Sciatic nerve (tissue), 2 donors: Measurements from ENCODE around the gene NUFIP1. TPM values are rescaled to one million over a fixed set of nuclear protein-coding genes. Genes with fewer than 3 reads are reported as not detected.
A peak's percentile ranks its signal among the peaks of the same experiment; 100 is the strongest.

Source experiments
- ATAC-seq: fragments of 200-7000 bp; cut with Tn5 transposase; one replicate; pipeline ENCODE4 v1.9.1; 2020; ENCODE audit warnings: mild to moderate bottlenecking, moderate library complexity
- DNase-seq: peaks from one replicate; pipeline ENCODE4 v3.0.0-alpha.2; 2020; ENCODE audit warnings: low spot score
- intact Hi-C: fragments of 100-400 bp; cut with DNase I; formaldehyde crosslinking; loops from one replicate; pipeline ENCODE4 v1.14.2; 2022
- total RNA-seq: library from RNA; stranded (reverse); fragmentation: NEBNext Ultra II Directional; extraction: Animal tissue kit (Norgen Biotek cat#: 25700); gene quantifications from one replicate; pipeline ENCODE4 v1.2.1, GENCODE V29; 2021
- donor health status: DM: no; HTN: no; CAD: no.
- donor health status: DM: no; HTN: no; CAD: no.

Gene NUFIP1
- total RNA-seq, 1 donor from 2014 or later: 6.3 TPM

DNA sequence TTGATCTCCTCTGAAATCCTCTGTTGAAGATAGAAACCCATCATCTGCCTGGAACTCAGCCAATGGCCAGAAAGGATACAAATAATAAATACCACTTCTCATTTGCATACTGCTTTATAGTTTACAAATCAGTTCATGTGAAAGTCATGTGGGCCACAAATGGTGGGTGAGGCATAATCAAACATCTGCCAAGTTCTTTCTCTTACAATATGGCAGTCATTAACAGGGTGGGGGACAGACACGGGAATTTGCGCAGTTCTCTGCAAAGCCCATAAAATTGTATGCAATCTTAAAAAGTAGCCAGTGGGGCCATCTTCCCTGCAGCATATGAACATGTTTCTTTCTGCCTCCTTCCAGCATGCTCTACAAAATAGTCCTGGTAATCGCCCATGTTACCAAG is 59.6 kb downstream of the NUFIP1 start:
- ATAC-seq: no peak
- intact Hi-C loops: no loop called here

DNA sequence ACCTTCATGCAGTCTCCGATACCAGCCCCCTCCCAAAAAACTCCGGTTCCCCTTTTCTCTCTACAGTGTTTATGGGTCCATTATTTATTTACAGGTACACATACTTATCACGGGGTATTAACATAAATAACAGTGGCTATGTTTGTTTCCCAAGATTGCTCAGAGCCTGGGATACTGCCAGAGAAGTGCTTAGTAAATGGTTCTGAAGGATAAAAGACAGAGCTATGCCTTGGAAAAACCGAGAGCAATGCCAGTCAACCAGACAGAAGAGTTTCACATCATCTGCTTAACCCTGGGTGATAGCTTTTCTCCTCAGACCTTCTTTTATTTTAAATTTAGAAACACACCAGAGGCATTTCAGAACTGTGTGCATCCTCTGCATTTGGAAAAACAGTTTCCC is 61.3 kb downstream of the NUFIP1 start:
- no peak for ATAC-seq
- intact Hi-C loops: no loop called here

More for the DNA sequence above, 59.6 kb downstream of the NUFIP1 start:
- DNase-seq: no peak

DNA sequence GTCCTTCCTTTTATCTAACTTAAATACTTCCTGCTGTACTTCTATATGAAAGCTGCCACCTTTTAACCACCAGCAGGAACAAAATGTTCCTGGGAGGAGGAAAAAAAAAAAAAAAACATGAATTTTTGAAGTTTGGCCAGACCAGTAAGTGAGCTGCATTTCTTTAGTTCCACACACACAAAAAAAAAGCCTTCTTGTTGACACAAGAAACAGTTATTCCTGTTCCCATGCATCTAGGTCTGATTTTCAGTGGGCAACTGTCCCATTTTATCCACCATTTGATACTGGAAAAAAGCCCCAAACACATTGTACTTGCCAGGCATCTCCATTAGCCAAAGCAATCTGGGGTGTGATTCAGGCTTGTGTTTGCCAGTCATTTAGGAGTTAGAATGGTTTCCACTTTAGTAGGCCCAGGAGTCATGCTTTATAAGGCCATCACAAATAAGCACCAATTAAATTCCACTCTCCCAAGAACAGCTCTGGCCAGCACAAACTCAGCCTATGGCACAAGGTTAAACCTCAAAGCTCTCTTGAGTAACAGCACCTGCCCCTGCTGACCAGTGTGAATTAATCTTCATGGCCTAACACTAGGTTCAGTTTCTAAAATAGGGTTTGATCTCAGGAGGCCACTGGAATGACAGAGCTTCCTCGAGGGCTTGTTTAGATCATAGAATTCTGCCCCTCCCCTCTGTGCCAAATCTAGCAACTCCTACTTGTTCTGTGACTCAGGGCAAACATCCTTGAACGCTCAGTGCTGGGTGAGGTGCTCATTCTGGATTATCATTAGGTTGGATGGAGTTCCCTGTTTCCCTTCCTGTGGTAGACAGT is 67.1 kb downstream of the NUFIP1 start:
- no peak for DNase-seq
- intact Hi-C loops: no loop called here

More for the DNA sequence above, 61.3 kb downstream of the NUFIP1 start:
- DNase-seq: no peak

DNA sequence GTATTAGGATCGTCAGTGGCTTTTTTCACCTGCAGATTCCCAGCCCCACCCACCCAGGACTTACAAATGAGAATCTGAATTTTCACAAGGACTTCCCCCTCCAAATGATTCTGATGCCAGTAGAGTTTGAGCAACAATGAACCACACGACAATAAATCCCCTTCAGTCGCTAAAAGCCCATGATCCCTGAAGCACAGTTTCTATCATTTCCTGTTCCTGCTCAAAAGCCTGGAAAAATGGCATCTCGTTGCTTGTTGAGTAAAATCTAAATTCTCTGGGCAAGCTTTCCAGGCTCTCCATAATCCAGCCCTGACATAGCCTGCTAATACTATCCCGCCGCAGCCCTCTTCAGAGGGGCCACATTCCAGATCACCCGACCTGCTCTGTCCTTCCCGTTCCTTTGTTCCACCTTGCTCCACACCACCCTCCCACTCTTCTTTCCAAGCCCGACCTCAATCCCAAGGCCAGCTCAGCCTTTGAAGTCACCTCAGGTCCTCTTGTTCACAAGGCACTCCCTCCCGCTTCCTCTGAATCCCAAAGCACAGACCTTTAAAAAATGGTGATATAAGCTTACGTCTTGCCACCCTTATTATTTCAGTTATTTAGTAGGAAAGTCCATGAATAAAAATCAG is 67.9 kb downstream of the NUFIP1 start:
- intact Hi-C loops: no loop called here
- no peak for ATAC-seq
- no peak for DNase-seq

More for the DNA sequence above, 67.1 kb downstream of the NUFIP1 start:
- peak; percentile 73 for ATAC-seq

DNA sequence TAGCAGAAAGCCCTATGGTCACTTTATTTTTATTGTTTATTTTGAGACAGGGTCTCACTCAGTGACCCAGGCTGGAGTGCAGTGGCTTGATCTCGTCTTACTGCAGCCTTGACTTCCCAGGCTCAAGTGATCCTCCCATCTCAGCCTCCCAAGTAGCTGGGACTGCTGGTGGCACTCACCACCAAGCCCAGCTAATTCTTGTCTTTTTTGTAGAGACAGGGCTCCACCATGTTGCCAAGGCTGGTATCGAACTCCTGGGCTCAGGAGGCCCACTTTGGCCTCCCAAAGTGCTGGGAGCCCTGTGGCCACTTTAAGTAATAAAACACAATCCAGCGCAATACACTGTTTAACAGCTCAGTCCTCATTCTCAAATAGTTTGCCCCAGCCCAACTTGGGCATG is 69.3 kb downstream of the NUFIP1 start:
- no peak for DNase-seq
- no peak for ATAC-seq
- intact Hi-C loops: no loop called here

DNA sequence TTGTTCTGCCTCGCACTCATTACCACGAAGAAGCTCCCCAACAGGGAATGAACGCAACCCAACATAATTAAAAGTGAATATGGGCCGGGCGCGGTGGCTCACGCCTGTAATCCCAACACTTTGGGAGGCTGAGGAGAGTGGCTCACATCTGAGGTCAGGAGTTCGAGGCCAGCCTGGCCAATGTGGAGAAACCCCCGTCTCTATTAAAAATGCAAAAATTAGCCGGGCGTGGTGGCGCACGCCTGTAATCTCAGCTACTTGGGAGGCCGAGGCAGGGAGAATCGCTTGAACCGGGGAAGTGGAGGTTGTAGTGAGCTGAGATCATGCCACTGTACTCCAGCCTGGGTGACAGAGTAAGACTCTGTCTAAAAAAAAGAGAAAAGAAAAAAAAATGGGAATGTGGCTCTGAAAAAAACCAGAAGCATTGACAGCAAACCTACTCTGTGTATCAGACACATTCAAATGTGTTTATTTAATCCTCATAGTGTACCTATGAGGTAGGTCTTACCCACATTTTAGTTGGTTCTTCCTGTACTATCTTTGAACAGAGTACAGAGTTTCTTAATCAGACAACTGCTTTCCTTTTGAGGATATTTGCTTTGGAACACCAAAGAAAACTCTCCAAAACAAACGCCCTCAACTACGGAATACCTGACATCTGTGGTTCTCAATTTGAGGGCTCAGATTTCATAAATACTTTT is 70.0 kb downstream of the NUFIP1 start:
- no peak for ATAC-seq
- intact Hi-C loops: no loop called here

DNA sequence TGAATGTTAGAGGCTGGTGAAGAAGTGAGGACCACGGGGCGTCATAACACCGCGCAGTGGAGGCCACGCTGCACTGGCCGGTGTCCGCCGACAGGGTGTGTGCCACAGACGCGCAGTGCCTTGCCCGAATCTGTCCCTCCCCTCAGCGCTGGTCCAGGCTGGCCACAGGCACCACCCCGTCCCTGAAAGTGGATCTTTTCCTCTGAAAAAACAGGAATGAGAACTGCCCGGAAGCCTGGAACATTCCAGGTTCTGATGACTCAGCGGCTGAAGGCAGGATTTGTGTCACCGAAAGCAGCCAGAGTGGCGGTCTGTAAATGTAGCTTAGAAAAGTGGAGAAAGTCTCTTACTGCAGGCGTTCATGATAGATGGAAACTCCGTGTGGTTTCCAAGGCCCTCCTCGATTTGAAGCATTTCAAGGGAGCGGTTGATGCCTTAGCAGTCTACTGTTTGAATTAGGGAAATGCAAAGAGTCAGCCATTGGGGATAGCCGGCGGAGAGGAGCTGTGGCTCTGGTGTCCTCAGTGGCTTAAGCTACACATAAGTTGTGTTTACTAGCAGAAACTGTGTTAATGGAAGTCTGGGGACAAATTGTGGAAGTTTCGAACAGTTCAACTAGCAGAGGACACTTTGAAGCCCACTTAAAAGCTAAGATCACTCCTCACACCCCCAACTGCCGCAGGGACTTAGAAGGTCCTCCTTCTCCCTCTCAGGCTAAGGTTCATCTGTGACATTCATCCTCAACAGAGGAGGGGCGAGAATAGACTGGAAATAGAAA is 70.8 kb downstream of the NUFIP1 start:
- DNase-seq (peak; percentile 92), ATAC-seq (peak; percentile 88)
- intact Hi-C loops: no loop called here

More for the DNA sequence above, 70.0 kb downstream of the NUFIP1 start:
- DNase-seq: no peak

DNA sequence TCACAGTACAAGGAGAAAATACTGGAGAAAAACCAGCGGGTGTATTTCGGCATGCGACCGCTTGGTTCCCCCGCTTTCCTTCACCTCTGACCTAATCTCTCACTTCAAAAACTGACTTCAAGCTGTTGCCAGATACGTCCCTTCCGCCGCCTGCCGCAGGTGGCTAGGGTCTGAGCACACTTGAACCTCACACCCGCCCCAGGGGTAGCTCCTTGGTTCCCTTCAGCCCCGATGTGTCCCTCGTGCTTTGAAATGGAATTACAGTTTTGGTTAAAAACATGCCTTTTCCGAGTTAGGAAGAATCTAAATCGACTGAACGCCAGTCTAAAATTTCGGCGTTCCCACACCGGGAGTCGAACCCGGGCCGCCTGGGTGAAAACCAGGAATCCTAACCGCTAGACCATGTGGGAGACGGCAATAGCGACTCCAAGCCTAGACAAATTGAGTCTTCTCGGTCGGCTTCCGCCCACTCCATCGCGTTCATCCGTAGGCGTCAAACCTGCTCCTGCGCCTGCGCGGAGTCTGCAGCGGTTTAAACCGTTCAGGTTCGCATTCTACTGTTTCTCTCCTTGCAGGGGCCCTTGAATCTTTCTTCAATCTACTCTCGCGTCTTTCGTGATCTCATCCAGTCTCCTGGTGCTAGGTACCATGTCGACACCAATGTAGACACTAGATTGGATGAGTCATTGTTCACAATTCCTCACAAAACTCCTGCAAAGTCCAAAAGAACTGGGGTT is 71.5 kb downstream of the NUFIP1 start:
- intact Hi-C loops: no loop called here
- ATAC-seq (peak; percentile 91), DNase-seq (peak; percentile 98)

DNA sequence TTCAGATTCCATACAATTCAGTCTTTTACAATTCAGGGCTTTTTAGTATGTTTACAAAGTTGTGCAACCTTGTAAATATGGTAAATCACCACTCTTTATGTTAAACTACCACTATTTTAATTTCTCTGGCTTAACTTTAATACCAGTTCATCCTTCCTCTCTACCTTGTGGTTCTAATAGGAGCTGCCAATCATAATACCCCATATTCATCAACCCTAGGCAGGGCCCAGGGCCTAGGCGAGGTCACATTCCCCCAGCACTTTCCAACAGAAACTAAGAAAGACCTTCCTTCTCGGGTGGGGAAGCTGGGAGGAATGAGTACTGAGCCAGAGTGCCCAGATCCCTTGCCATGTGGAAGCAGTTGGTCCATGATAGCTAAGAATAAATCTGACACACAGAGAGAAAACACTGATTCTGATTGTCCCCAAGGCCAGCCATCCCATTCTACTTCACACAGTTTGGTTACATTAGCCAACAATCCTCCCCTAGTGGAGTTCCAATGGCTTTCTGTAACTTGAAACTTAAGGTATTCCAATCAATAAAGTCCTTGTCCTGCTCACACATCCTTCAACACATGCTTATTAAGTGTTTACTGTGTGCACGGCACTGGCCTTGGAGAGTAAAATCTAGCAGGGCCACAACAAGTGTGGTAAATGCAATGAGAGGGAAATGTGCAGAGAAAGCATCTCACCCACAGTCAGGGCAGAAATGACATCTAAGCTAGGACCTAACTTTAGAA is 76.8 kb downstream of the NUFIP1 start:
- no peak for ATAC-seq
- intact Hi-C loops: no loop called here
- no peak for DNase-seq

DNA sequence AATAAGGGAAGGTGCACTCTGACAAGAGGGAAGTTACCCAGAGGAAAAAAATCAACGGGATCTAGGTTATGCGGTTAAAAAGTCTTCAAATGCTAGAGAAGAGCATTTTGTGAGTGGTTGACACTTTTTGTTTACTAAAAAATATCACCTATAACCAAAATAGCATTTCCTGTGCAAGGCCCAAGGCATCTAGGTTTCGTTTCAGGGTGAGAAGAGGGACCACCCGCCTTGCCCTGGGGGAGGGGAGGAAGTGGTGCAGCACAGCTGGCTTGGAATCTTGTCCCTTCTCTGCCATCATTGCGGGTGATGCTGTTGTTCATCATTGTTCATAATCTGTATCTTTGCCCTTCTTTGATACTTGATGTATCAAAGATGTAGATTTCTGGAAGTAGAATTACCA is 80.6 kb downstream of the NUFIP1 start:
- DNase-seq (no peak), ATAC-seq (no peak)
- intact Hi-C loops: no loop called here

DNA sequence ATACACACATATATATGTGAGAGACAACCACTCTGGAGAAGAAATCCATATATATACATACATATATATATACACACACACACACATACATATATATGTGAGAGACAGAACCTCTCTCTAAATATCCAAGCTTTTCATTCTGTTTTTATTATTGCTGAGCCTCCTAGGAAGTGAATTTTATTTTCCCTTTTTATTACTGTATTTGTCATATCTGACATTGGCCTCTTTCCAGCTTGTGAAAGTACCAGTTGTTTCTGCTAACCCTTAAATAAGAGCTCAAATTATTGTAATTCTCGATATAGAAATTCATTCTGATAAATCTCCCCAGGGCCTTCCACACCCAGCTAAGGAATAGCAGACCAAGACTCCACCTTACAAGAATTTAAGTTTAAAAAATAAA is 81.0 kb downstream of the NUFIP1 start:
- intact Hi-C loops: no loop called here
- ATAC-seq: no peak

DNA sequence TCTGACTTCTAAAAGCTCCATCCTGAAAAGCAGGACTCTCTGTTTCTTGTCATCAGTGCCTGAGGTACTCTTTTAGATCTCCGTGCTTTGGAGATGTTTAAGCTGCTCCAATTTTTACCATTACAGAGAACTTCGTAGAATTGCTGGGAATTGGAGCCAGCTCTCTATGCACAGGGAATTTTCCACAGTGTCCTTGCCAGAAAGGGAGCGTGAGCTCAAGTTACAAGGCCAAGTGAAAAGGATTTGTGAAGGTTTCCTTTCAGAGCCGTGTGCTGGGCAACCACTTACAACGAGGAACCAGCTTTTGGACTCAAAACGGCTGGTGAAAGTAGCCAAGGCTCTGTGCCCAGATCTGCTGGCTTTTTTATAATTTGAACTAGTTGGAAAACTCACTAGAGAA is 82.6 kb downstream of the NUFIP1 start:
- ATAC-seq (no peak), DNase-seq (no peak)
- intact Hi-C loops: no loop called here

More for the DNA sequence above, 81.0 kb downstream of the NUFIP1 start:
- no peak for DNase-seq

DNA sequence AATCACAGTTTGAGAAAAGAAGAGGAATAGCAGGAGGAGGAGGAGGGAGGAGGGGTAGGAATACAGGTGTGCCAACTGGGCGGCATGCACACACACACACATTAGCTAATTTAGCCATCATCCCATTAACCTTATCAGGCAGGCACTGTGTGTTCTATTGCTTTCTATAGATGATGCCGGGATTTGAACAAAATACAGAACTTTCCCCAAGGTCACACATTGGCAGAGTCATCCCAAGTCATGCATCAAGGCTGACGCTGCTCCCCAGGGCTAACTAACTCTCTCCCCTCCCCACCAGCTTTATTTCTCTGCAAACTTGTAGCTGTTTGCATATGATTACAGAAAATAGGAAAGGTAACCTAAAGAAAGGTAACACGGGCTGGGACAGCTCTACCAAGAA is 83.0 kb downstream of the NUFIP1 start:
- DNase-seq (no peak), ATAC-seq (no peak)
- intact Hi-C loops: no loop called here

DNA sequence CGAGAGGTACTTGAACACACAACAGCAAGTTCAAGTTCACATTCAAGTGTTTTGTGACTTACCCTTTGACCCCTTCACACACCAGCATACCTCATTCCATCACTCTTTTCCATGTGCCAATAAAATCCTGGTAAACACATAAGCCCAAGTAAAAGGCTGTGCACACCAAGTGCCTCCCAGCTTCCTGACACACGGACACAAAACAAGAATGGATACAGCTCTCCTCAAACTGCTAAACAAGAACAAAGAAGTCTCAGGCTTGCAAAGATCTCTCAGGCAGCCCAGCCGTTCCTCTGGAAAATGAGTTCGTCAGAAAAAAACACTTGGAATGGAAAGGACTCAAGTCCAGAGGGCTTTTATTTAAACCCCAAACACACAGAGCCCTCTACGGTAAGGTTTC is 83.7 kb downstream of the NUFIP1 start:
- intact Hi-C loops: no loop called here
- ATAC-seq (no peak), DNase-seq (no peak)

DNA sequence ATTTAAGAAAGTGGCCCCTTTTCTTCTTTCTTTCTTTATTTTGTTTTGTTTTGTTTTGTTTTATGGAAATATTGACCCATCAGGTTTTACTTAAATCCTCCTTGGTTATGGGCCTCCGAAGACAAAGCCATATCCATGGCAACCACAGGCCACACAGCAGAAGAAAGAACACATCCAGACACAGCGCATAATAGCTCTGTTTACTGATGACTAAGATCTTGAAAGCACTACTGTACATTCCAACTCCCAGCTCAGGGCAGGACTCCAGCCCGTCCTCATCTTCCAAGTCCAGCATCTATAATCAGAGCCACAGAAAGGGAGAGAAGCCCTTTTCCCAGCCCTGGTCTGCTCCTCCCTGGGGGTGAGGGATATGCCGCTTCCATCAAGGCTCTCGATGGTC is 84.3 kb downstream of the NUFIP1 start:
- peak; percentile 66 for DNase-seq
- intact Hi-C loops: no loop called here
- peak; percentile 87 for ATAC-seq

DNA sequence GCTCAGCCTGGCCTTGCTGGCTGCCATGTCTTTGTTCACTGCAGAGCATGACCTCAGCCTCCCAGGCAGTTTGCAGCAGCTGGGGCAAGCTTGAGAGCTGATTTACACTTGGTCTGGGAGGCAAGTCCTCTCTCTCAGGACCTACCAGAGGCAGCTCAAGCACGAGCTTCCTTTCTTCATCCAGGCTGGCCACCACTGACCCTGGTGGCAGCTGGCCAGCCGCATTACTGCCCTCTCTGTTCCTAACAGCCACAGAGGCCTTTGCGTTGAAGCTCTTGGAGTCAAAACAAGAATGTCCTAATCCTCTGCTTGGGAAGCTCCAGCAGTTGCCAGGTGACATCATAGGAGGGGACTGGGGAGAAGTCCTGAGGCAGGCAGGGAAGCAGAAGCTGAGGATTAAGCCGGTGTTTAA is 85.7 kb downstream of the NUFIP1 start:
- ATAC-seq (peak; percentile 95), DNase-seq (peak; percentile 86)
- intact Hi-C loops: no loop called here

DNA sequence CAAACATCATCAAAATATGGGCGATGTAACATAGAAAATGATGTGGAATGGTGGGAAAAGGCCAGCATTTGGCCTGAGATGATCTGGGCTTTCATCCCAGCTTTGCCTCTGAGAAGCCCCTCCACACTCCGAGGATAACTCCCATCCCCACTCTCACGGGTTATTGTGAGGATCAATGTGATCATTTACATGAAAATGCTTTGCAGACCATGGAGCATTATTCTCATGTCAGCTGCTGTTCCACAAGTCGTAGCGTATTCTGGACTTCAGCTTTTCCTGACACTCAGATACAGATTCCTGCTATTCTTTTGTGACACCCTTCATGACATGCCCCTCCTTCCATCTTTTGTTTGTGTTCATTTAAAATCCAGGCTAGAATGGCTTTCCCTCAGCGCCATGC is 86.5 kb downstream of the NUFIP1 start:
- DNase-seq (no peak), ATAC-seq (no peak)
- intact Hi-C loops: no loop called here

DNA sequence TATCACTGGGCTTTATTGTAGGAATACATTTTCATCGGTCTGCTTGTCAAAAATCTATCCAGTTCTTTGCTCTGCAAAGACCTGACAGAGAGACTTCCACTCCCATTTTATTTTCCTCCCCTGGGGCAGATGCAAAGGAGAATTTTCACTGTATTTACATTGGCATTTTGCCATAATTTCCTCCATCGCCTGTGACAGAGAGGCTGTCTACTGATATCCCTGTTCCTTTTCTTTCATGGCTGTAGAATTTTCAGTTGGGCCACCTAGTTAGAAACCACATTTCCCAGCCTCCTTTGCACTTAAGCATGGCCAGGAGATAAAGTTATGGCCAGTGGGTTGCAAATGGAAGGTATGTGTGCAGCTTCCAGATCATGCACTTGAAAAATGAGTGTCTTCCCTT is 89.3 kb downstream of the NUFIP1 start:
- DNase-seq (no peak), ATAC-seq (no peak)
- intact Hi-C loops: no loop called here
